ENCODE data around the gene BCR. TPM values are rescaled to one million over a fixed set of nuclear protein-coding genes. Genes with fewer than 3 reads are reported as not detected.
"Not testable (repeated sequence)": the region's sequence is repeated elsewhere in the genome, so short reads cannot be mapped to it uniquely, and the experiment has no call there.

Gene BCR
- total and polyA plus RNA-seq, 9 donors = 7.1 to 44.6 (median 35.6) TPM

DNA sequence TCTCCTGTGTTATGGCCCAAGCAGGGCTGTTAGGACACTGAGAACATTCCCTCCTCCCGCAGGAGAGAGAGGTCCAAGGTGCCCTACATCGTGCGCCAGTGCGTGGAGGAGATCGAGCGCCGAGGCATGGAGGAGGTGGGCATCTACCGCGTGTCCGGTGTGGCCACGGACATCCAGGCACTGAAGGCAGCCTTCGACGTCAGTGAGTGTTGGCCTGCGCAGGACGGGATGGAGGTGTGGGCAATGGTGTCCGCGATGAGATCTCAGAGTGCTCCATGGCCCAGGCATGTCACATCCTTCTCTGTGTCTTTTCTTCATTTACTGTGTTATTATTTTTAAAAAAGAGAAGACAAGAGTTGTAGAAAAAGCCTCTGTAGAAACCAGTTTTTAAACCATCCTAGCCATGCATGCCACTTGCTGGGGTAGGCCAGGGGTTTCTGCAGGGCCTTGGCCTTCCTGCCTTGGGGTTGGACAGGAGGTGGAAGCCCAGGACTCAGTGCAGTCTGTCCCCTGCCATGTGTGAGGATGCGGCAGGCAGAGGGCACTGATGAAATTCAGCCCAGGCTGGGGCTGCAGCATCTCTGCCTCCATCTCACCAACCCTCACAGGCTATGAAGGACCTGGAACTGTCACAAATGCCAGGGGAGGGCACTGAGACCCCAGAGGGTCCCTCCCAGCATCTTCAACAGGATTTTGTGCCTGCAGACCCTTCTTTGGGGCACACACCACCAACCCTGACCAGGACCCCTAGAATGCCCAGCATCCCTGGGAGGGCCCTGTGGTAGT is 131.5 kb downstream of the BCR start:
- intact Hi-C loops (cut with DNase I) = loop anchor here in 1 of 4 donors (10.0 kb wide), 1 partner anchor 73 kb away; no protein-coding TSS in a partner anchor
- not testable (repeated sequence) for H3K9me3 ChIP-seq

DNA sequence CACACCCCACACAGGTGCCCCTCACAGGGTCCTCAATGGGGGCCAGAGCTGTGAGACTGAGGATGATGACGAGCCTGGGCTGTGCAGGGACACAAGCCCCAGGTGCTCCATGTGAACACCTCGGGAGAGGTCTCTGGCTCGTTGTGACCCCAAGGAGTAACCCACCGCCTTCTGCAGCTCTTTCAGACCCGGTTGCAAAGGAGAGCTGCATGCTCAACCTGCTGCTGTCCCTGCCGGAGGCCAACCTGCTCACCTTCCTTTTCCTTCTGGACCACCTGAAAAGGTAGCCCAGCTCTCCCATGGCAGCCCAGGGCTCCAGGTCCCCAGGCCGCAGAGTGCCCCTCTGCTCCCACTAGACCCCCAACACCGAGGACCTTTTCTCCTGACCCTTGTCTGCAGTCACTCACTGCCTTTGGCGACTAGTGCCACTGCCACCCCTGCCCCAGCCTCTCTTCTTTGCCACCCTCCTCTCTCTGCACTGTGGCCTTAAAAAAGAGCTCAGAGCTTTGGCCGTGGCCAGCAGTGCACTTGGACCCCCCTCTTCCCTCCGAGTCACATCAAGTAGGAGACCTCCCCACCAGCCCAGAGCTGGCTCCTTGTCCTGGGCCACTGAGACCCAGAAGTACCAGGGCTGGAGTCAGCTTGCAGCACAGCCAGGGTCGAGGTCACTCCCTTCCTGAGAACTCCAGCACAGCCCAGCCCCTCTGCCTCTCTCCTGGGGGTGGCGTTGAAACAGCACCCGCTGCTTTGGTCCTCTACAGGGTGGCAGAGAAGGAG is 133.7 kb downstream of the BCR start:
- no peak for DNase-seq
- no peaks in the 10 kb centered on the region for H3K27me3 ChIP-seq
- intact Hi-C loops (cut with DNase I) = loop anchor here in 1 of 4 donors (10.0 kb wide), 1 partner anchor 71 kb away; no protein-coding TSS in a partner anchor
- H3K27ac ChIP-seq = no peak overlapping the region
- no peaks in the 10 kb centered on the region for H3K9me3 ChIP-seq
- H3K4me3 ChIP-seq = no peak overlapping the region
- TF ChIP-seq, protein P1, sequence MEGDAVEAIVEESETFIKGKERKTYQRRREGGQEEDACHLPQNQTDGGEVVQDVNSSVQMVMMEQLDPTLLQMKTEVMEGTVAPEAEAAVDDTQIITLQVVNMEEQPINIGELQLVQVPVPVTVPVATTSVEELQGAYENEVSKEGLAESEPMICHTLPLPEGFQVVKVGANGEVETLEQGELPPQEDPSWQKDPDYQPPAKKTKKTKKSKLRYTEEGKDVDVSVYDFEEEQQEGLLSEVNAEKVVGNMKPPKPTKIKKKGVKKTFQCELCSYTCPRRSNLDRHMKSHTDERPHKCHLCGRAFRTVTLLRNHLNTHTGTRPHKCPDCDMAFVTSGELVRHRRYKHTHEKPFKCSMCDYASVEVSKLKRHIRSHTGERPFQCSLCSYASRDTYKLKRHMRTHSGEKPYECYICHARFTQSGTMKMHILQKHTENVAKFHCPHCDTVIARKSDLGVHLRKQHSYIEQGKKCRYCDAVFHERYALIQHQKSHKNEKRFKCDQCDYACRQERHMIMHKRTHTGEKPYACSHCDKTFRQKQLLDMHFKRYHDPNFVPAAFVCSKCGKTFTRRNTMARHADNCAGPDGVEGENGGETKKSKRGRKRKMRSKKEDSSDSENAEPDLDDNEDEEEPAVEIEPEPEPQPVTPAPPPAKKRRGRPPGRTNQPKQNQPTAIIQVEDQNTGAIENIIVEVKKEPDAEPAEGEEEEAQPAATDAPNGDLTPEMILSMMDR (IDR thresholded peaks at IDR 0.05) = no peak
- no peak for TF ChIP-seq EP300 (IDR thresholded peaks at IDR 0.05)
- no peak for TF ChIP-seq POLR2A (IDR thresholded peaks at IDR 0.05)
- WGBS, 3 donors = 84 to 88% (median 88%) methylated on average over 14 of the region's 14 CpGs
- no peaks in the 10 kb centered on the region for H3K36me3 ChIP-seq
- peaks cover 2% of the 10 kb centered on the region for H3K4me1 ChIP-seq (ENCODE audit: insufficient read depth)

More for the DNA sequence above, 131.5 kb downstream of the BCR start:
- WGBS, 3 donors = 90 to 92% (median 92%) methylated on average over 18 of the region's 18 CpGs
- not testable (repeated sequence) for H3K4me3 ChIP-seq; H3K27me3 ChIP-seq; H3K36me3 ChIP-seq; H3K4me1 ChIP-seq (ENCODE audit: insufficient read depth)
- peak overlapping the region in 1 of 2 donors; percentile 8 for H3K27ac ChIP-seq
- DNase-seq = peak in 1 of 5 donors; percentile 19

DNA sequence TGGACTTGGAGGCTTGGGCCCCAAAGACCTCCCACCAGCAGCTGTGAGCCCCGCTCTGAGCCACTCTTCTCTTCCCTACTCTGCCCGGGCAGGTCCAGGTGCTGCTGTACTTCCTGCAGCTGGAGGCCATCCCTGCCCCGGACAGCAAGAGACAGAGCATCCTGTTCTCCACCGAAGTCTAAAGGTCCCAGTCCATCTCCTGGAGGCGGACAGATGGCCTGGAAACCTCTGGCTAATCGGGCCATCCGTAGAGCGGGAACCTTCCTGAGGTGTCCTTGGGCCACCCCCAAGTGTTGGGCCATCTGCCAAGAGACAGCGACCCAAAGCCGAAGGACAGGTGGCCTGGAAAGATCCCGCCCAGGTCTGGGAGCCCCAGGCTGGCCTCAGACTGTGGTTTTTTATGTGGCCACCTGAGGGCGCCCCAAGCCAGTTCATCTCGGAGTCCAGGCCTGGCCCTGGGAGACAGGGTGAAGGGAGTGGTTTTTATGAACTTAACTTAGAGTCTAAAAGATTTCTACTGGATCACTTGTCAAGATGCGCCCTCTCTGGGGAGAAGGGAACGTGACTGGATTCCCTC is 135.1 kb downstream of the BCR start:
- Histone ChIP-seq H3K4me3 (no peak overlapping the region), H3K4me1 (ENCODE audit: insufficient read depth) (peaks cover 2% of the 10 kb centered on the region), H3K9me3 (no peaks in the 10 kb centered on the region), H3K27me3 (no peaks in the 10 kb centered on the region), H3K27ac (peak overlapping the region in 1 of 2 donors; percentile 13), H3K36me3 (no peaks in the 10 kb centered on the region)
- peak; percentile 59 to 86 (median 86) for DNase-seq
- intact Hi-C loops (cut with DNase I) = loop anchor here in 2 of 4 donors (1.0 to 10.0 kb wide), 2 partner anchors 69 kb away; no protein-coding TSS in a partner anchor
- WGBS, 3 donors = 21 to 23% (median 22%) methylated on average over 15 of the region's 15 CpGs
- no peak for TF ChIP-seq POLR2A (IDR thresholded peaks at IDR 0.05)
- TF ChIP-seq, protein P1 (IDR thresholded peaks at IDR 0.05) = peak; percentile 75 to 93 (median 86)

DNA sequence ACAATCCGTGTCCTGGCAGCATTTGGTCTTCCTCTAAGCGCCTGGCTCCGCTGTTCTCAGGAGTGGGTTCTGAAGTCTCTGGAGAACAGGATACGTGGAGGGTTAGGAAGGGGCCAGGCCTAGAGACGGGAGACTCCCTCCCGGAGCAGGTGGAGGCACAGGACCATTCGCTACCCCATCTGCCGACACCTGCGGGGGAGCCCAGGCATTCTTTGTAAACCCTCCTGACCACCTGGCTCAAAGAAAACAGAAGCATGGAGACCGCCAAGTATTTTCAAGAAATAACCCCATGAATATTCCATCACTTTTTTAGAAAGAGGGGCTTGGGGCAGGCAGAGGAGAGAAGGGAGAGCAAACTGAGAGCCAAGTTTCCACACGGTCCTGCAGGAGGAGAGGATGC is 136.3 kb downstream of the BCR start:
- not testable (repeated sequence) for H3K4me1 ChIP-seq (ENCODE audit: insufficient read depth); H3K27ac ChIP-seq; H3K4me3 ChIP-seq; H3K27me3 ChIP-seq; H3K36me3 ChIP-seq; H3K9me3 ChIP-seq; DNase-seq
- WGBS, 3 donors = 40 to 94% (median 43%) methylated on average over 1 to 7 of the region's 11 CpGs
- intact Hi-C loops (cut with DNase I) = loop anchor here in 1 of 4 donors (10.0 kb wide), 1 partner anchor 68 kb away; no protein-coding TSS in a partner anchor

DNA sequence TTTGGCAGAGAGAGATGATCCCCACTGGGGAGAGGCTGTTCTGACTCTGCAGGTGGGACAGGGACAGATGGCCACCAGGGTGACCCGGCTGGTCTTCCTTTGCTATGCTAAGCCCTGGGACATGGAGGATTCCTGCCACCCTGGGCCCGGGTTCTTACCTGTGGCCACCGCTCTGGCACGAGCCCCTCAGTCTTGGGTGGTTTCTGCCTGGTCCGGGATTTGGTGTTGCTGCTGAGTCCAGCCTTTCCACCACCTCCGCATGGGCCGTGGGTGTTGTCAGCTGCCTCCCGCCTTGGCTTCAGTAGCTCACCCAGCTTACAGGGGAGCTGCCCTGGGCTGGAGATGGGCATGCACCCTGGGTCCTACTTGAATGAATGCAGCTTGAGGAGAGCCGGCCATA is 138.0 kb downstream of the BCR start:
- DNase-seq; H3K36me3 ChIP-seq; H3K4me3 ChIP-seq; H3K27me3 ChIP-seq; H3K9me3 ChIP-seq; H3K27ac ChIP-seq; H3K4me1 ChIP-seq (ENCODE audit: insufficient read depth): not testable (repeated sequence)
- WGBS, 3 donors = 87 to 93% (median 92%) methylated on average over 6 to 8 of the region's 9 CpGs
- intact Hi-C loops (cut with DNase I) = loop anchor here in 1 of 4 donors (10.0 kb wide), 1 partner anchor 66 kb away; no protein-coding TSS in a partner anchor

DNA sequence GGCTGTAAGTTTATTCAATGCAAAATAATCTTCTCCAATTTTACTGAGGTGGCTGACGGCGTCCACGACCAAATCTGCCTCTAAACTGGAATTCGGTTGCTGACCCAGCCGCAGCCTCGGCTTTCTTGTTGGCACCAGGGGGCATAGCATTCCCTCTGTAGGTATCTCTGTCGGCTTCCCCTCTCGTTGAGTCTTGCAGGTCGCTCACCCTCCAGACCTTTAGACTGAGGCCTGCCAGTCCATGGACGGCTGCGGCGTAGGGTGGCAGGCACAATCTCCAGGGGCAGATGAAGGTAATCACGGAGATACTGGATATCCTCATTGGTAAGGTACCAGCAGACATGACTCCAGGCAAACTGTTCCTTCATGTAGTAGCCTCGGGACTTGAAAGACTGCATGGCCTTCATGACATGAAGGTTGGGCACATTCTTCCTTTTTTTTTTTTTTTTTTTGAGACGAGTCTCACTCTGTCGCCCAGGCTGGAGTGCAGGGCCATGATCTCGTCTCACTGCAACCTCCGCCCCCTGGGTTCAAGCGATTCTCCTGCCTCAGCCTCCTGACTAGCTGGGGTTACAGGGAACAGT is 142.3 kb downstream of the BCR start:
- H3K27me3 ChIP-seq; H3K27ac ChIP-seq; H3K9me3 ChIP-seq; H3K4me3 ChIP-seq; H3K36me3 ChIP-seq; DNase-seq; H3K4me1 ChIP-seq (ENCODE audit: insufficient read depth): not testable (repeated sequence)
- 81 to 86% (median 82%) methylated on average over 19 of the region's 19 CpGs for WGBS, 3 donors
- intact Hi-C loops (cut with DNase I) = loop anchor here in 1 of 4 donors (5.0 kb wide), 1 partner anchor 220 kb away; no protein-coding TSS in a partner anchor

DNA sequence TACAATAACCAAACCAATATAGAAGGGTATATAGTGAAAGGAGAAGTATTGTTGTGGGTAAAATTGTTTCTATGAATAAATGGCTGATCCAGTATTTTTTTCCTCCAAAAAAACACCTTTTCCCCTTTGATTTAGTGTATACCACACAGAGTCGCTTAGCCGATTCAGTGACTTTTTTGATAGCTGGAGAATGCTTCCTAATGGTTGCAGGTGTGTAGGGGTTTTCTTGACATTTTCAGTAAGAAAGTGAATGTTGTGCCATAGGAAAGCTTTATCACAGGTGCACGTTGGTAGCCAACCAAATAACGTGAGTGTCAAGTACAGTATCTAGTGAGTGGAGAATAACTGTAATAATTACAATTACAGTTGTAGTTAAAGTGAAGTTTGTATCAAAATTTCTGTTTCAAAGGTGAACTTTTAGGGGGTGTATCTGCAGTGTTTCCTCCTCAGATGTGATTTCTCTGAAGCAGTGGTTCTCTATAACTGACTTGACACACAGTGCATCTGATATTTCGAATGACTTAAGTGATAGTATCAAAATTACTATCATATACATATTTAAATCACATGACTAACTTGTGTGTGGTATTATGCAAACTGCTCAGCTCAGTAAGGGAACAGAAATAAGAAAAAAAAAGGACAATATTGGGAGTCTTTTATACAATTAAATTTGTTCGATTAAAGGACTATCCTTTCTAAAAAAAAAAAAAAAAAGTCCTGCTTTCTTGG is 143.8 kb downstream of the BCR start:
- not testable (repeated sequence) for H3K4me3 ChIP-seq; H3K4me1 ChIP-seq (ENCODE audit: insufficient read depth); H3K27me3 ChIP-seq; DNase-seq; H3K36me3 ChIP-seq; H3K9me3 ChIP-seq; H3K27ac ChIP-seq
- 84 to 85% (median 84%) methylated on average over 6 of the region's 6 CpGs for WGBS, 3 donors
- intact Hi-C loops (cut with DNase I) = loop anchor here in 1 of 4 donors (5.0 kb wide), 1 partner anchor 218 kb away; no protein-coding TSS in a partner anchor
